H1 (cell line): ENCODE results near the gene ARHGEF39. TPM values are rescaled to one million over a fixed set of nuclear protein-coding genes. Genes with fewer than 3 reads are reported as not detected.

ENCODE experiments used
- BCL11A ChIP-seq, 2 experiments: IDR thresholded peaks; one replicate each; pipeline ENCODE4 v1.6.1; 2011; ENCODE audit warnings: low read depth in 2 of 2, low read length in 2 of 2, mild to moderate bottlenecking in 2 of 2
- CHD7 ChIP-seq: fragments of 300-600 bp; sonication (generic); IDR thresholded peaks from 2 replicates; pipeline ENCODE4 v1.7.1; 2012; ENCODE audit warnings: low read length, moderate library complexity, mild to moderate bottlenecking, inconsistent platforms; ENCODE audit not compliant: insufficient replicate concordance
- CTCF ChIP-seq, 3 experiments: IDR thresholded peaks; 1 replicate in 2 of 3; 2 replicates in 1 of 3; pipeline versions ENCODE4 v1.5.1 to v1.6.1; 2011; ENCODE audit warnings: low read length in 3 of 3, mild to moderate bottlenecking in 3 of 3, inconsistent platforms in 2 of 3, low read depth in 1 of 3, moderate library complexity in 1 of 3; ENCODE audit not compliant: insufficient read depth in 1 of 3; ENCODE audit errors: control extremely low read depth in 1 of 3
- MAX ChIP-seq: IDR thresholded peaks from 2 replicates; pipeline ENCODE4 v1.6.1; 2012; ENCODE audit warnings: inconsistent platforms
- SIRT6 ChIP-seq: IDR thresholded peaks from one replicate; pipeline ENCODE4 v1.7.1; 2012; ENCODE audit warnings: low read length, inconsistent platforms
- polyA plus RNA-seq, 7 experiments: library from polyadenylated mRNA; depleted of rRNA in 3 of 7; stranded (reverse) in 5 of 7; unstranded in 2 of 7; fragments of >200 nt in 5 of 7; fragments of 200-250 nt in 2 of 7; gene quantifications; 1 replicate in 5 of 7; 2 replicates in 1 of 7; 4 replicates in 1 of 7; pipeline versions ENCODE4 v1.2.1 to v1.2.3, GENCODE V29; 2011 to 2013; ENCODE audit warnings: missing spikeins in 2 of 7, mixed read lengths in 2 of 7
- total RNA-seq: library from RNA; stranded (reverse); fragmentation: NEBNext Ultra II Directional; extraction: Animal tissue kit (Norgen Biotek cat#: 25700); gene quantifications from 2 replicates; pipeline ENCODE4 v1.2.1, GENCODE V29; 2021

ARHGEF39 gene
- total and polyA plus RNA-seq, 2 of the 8 experiments (the other 6 are each of a cell fraction or from before 2014, with no cell fraction given): 18.6 to 18.7 TPM

- no peak for TF ChIP-seq CHD7
- TF ChIP-seq MAX: peak; percentile 25; the same call in 1 of the 2 replicates
- no peak for TF ChIP-seq CTCF (IDR thresholded peaks at IDR 0.05; ENCODE audit: control extremely low read depth in 1 of 3, insufficient read depth in 1 of 3, low read depth in 1 of 3, low read length in 3 of 3)
- no peak for TF ChIP-seq BCL11A (IDR thresholded peaks at IDR 0.05; ENCODE audit: low read depth in 2 of 2, low read length in 2 of 2)
- TF ChIP-seq SIRT6: no peak
These were observed 14.4 kb downstream of the ARHGEF39 start, which contains the start of gene SIT1 (continued) for GRCh38 chr9:35650341-35651158.
